ENCODE results near the gene PNPLA3.

DNA sequence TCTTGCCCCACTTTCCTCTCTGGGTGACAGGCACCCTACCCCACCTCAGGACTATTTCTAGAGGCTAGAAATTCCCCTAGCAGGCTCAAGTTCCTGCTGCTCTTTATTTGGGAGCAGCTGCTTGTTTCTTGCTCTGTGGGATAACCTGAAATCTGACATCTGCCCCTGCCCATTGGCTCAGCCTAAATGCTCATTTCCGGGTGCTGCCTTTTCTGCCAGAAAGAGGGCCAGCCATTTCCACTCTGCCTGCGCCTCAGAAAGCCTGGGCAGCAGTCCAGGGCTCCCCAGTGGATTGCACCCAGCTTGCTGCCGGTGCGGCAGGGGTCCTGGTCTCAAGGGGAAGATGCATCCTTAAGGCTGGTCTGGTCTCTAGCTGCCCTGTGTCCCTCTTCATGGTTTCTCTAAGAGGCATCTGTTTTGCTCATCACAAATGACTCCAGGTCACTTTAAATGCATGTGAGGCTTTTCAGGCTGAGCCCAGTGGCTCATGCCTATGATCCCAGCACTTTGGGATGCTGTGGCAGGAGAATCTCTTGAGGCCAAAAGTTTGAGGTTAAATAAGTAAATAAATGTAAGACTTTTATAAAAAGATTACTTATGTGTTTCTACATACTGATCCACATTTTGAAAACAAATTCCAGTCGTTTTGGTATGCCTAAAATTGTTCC lies 21.5 kb upstream of the PNPLA3 start:
- TF ChIP-seq, protein P1, sequence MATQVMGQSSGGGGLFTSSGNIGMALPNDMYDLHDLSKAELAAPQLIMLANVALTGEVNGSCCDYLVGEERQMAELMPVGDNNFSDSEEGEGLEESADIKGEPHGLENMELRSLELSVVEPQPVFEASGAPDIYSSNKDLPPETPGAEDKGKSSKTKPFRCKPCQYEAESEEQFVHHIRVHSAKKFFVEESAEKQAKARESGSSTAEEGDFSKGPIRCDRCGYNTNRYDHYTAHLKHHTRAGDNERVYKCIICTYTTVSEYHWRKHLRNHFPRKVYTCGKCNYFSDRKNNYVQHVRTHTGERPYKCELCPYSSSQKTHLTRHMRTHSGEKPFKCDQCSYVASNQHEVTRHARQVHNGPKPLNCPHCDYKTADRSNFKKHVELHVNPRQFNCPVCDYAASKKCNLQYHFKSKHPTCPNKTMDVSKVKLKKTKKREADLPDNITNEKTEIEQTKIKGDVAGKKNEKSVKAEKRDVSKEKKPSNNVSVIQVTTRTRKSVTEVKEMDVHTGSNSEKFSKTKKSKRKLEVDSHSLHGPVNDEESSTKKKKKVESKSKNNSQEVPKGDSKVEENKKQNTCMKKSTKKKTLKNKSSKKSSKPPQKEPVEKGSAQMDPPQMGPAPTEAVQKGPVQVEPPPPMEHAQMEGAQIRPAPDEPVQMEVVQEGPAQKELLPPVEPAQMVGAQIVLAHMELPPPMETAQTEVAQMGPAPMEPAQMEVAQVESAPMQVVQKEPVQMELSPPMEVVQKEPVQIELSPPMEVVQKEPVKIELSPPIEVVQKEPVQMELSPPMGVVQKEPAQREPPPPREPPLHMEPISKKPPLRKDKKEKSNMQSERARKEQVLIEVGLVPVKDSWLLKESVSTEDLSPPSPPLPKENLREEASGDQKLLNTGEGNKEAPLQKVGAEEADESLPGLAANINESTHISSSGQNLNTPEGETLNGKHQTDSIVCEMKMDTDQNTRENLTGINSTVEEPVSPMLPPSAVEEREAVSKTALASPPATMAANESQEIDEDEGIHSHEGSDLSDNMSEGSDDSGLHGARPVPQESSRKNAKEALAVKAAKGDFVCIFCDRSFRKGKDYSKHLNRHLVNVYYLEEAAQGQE (IDR thresholded peaks at IDR 0.05; ENCODE audit: low read depth) = no peak
- TF ChIP-seq, protein P2, sequence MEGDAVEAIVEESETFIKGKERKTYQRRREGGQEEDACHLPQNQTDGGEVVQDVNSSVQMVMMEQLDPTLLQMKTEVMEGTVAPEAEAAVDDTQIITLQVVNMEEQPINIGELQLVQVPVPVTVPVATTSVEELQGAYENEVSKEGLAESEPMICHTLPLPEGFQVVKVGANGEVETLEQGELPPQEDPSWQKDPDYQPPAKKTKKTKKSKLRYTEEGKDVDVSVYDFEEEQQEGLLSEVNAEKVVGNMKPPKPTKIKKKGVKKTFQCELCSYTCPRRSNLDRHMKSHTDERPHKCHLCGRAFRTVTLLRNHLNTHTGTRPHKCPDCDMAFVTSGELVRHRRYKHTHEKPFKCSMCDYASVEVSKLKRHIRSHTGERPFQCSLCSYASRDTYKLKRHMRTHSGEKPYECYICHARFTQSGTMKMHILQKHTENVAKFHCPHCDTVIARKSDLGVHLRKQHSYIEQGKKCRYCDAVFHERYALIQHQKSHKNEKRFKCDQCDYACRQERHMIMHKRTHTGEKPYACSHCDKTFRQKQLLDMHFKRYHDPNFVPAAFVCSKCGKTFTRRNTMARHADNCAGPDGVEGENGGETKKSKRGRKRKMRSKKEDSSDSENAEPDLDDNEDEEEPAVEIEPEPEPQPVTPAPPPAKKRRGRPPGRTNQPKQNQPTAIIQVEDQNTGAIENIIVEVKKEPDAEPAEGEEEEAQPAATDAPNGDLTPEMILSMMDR (IDR thresholded peaks at IDR 0.05 in 2 of 3, conservative IDR thresholded peaks at IDR 0.05 in 1 of 3; ENCODE audit: borderline replicate concordance in 1 of 3, insufficient read depth in 1 of 3, low read depth in 2 of 3, low read length in 2 of 3) = no peak
- no peak for TF ChIP-seq CEBPB (IDR thresholded peaks at IDR 0.05; ENCODE audit: low read depth)
- no peak for TF ChIP-seq RAD21 (IDR thresholded peaks at IDR 0.05; ENCODE audit: low read depth)
- no peak for TF ChIP-seq EGR1 (IDR thresholded peaks at IDR 0.05; ENCODE audit: low read depth)
- TF ChIP-seq POLR2A (IDR thresholded peaks at IDR 0.05; ENCODE audit: borderline replicate concordance, extremely low read depth, insufficient read depth, insufficient read length) = no peak
- no peak for TF ChIP-seq EZH2phosphoT487 (IDR thresholded peaks at IDR 0.05; ENCODE audit: borderline replicate concordance)

All from HCT116 (cell line).